Non-pigmented ciliary epithelial cell (primary cell): ENCODE measurements around the gene ANKRD26.

Experiments used
- DNase-seq: peaks from one replicate; pipeline ENCODE4 v3.0.0-alpha.2; 2010; ENCODE audit warnings: low read depth

Gene ANKRD26

DNA sequence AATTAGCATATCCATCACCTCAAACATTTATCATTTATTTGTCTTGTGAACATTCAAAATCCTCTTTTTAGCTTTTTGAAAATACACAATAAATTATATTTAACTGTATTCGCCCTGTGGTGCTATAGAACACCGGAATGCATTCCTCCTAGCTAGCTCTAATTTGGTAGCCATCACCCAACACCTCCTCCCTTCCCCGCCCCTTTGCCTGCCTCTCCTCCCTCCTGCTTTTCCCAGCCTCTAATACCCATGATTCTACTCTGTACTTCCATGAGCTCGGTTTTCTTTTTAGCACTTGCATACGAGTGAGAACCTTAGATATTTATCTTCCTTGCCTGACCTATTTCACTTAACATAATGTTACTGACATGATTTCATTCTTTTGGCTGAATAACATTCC lies 80.1 kb downstream of the ANKRD26 start:
- no peak for DNase-seq

DNA sequence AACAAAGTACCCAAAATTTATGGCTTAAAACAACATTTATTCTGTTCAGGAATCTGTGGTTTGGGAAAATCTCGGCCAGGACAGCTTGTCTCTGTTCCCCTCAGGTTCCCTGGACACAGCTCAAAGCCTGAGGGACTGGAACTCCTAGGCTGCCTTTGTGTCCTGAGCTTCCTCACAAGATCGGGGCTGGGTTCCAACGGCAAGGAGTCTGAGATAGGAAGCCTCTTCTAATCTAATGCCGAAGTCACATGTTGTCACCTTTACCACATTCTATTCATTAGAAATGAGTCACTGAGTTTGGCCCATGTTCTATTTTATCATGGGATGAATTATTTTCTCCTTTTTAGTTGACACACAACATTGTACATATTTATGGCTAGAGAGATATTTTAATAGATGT lies 80.5 kb downstream of the ANKRD26 start:
- DNase-seq, result no peak

DNA sequence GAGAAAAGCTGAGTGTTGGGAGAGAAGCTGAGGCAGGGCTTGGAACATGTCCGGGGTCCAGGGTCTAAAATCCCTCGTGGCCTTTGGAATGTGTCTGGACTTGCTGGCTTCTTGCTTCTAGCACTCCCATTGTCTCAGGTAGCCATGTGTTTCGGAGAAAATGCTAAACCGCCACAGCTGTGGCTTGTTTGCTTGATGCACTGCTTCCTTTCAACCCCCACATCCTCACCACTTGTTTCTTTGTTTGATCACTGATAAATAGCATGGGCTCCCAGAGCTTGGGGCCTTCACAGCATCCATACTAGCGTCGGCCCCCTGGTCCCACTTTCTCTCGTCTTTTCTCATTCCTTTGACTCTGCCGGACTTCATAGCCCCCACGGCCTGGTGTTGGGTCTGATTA lies 102.7 kb downstream of the ANKRD26 start:
- DNase-seq, result no peak

DNA sequence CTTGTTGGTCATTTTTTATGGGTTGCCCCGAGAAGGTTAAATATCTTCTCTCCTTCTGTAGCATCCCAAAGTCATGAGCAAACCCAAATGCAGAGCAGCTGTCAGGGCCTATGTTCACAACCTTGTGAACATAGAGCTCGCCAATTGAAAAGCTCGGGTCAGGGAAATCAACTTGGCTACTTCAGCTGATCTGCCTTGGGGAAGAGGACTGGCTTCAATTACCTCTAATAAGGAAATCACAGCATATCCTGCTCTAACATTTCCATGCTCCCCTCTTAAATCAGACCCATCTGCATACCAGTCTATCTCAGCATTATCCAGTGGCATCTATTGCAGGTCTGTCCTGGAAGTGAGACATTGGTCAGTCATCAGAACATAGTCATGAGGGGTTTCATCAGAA lies 105.6 kb downstream of the ANKRD26 start:
- no peak for DNase-seq

DNA sequence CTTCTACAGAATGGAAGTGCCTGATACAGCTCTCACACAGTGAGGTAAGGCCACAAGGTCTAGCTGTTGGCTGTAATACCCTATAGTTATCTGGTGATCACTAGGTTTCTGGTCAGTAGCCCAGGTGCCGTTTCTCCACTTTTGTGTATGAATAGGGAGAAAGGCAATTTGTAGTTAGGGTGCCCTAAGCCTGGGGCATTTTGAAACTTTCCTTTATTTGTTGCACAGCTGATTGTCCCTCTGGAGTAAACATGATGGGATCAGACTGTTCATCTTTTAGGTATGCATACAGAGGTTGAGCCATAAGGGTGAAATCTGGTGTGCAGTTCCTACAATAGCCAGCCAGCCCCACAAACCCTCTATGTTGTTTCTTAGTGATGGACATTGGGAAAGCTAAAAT lies 112.4 kb downstream of the ANKRD26 start:
- no peak for DNase-seq

DNA sequence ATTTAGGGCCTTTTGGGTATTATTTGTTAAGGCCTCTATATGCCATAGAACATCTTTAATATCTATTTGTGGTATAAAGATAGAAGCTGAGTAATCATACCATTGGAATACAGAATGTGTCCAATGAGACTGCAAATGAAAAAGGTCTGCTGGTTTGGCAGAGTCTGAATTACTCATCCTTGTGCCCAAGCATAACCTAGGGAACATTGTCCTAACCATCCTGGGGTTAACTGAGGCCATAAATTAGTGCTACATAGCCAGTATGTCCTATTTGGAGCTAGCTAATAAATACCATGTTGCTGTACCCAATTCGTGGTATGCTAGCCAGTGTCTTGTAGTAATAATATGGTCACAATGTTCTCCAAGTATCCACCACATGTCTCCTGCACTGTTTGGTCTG lies 117.1 kb downstream of the ANKRD26 start:
- no peak for DNase-seq

DNA sequence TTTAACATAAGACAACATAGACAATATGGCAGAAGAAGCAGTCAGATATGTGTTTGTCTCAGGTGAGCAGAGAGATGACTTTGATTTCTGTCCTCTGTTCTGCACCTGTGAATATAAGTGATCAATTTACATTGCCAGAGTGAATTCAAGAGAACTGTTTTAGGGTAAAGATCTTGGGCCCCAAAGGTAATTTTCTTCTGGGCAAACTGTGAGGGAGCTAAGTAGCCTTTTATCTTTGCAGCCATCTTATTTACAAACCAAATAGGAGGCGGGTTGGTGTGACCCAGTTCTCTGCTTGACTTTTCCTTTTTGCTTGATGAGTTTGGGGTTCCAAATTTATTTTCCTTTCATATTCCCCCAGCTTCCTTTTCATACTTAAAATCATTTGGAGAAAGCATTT lies 118.2 kb downstream of the ANKRD26 start:
- DNase-seq, result no peak

DNA sequence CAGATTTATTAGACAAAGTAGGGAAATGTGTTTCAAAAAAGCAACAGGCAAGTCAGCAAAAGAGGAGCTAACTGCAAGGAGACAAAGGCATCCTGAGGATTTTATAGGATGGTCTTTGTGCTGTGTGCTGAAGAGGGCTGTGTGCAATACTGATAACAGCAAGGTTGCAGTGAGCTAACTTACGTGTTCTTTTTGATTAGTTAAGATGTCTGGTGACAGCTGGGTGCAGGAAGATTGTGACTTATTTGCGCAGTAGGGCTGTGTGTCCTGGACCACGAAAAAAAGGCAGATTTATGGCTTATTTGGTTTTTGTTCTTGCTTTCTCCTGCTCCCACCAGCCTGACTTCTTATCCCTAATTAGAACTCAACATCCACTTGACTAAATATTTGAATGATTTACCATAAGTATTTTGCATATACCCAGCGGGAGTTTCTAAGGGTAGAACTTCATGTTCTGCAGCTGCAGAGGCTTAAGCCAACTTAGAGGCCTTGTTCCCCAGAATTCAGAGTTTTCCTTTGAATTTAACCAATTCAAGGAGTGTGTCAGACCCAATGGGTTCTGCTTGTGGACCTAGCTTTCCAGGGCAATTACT lies 119.0 kb downstream of the ANKRD26 start:
- no peak for DNase-seq

DNA sequence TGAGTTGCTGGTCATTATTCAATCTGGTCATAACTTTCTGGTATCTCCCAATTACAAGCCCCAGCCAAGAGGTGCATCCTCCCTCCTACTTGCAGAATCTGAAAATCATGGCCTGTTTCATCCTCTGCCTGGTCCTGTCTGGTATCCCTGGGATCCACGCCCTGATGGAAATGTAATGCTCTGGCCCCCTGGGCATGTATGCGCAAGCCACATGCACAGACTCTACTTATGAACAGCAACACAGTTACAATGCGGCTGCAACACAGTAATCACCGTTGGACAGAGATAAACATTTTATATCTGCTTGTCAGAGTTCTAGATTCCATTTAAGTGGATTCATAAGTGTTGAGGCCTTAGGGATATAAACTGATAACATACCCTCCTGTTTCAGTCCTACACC lies 121.8 kb downstream of the ANKRD26 start:
- DNase-seq, result no peak

DNA sequence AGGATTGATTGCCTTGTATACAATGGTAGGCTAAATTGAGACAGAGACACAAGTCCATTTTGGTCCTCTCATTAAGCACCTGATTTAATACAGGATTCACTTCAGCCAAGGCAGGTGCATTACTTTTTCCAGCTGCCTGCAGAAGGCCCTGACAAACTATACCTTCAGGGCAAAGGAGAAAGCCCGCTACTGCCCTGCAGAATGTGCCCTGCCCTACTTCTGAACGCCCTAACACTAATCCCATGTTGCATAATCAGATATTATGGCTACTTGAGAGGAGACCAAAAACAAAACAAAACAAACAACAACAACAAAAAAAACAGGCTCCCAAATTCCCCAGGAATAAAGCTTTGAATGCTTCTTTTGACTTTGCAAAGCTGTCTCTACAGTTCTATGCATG lies 122.7 kb downstream of the ANKRD26 start:
- DNase-seq, result no peak

DNA sequence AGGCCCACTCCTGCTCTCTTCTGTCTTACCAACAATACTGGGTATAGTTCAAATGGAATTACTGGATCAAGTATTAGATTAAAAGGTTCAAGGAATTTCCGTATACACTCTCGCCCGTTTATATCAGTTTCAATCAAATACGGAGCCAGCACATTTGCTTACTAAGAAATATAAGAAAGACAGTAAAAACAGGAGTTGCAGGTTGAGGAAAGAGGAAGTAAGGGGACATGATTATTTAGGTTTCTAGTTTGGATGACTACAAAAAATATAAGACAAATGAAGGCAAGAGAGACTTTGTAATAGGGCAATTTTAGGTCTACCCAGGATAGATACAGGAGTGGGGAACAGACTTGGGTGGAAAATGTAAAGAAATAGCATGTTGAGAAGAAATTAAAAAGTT lies 129.6 kb downstream of the ANKRD26 start:
- no peak for DNase-seq

DNA sequence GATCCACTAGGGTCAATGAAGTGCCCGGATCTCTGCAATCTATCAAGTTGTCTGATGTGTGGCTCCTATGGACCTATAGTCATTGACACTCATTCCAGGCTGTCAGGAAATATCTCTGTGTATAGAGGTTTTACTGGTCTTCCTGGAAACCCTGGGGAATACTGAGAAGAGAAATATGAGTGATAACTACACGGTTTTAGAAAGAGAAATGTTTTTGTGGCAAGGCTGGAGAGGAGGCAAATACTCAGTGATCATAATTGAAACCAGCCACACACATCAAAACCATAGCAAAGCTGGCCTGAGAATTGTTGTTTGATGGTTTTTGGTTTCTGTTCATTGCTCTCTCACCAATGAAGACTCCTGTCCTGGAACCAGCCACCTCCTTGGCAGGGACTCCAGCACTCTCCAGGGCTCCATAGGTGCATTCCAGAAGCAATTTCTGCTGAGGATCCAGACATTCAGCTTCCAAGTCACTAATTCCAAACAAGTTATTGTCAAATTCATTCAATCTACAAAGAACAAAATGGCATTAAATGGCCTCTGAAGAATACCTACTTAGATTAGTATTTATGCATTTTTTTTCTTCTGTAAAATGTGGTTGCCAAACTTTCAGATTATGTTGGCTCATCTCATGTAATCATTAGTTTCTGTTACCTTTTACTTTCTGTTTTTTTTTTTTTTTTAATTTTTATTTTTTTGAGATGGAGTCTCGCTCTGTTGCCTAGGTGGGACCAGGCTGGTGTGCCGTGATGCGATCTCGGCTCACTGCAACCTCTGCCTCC lies 131.0 kb downstream of the ANKRD26 start:
- DNase-seq, result no peak

DNA sequence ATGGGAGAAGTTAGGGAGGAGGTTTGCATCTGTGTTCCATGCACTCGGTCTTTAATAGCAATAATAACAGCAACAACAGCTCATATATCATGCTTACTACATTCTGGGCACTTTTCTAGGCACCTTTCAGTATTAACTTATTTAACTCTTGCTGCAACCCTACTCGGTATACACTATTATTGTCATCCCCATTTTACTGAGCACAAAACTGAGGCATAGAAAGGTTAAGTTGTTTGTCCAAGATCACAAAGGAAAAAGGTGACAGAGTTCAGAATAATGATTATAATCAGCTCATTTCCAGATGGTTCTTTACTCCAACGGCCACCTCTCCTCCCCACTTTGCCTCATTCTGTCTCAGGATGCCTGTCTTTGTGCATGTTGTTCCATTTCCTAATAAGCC lies 137.5 kb downstream of the ANKRD26 start:
- no peak for DNase-seq

DNA sequence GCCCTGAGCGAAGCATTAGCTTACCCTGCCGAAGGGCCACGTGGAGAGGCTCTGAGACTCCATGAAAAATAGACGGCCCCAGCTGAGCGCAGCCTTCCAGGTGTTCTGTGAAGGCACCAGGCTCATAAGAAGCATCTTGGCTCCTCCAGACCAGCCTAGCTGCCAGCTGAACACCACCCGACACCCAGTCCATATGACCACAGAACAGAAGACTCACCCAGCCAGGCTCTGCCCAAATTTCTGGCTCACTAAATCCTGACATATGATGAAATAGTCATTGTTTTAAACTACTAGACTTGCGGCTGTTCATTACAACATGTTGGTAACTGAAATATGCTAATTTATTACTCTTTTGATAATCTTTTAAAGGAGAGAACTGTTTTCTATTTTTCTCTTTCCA lies 140.0 kb downstream of the ANKRD26 start:
- no peak for DNase-seq

DNA sequence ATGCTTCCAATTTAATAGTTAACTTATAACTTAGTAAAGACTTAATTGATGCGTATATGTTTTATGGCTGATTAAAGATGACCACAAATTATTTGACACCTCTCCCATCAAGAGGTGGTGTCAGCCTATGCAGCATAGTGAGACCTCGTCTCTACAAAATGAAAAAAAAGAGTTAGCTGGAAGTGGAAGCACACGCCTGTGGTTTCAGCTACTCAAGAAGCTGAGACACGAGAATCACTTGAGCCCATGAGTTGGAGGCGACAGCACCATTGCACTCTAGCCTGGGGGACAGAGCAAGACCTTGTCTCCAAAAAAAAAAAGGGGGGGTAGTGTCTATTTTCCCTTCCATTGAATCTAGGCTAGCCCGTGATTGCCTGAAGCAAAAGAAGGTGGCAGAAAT lies 140.5 kb downstream of the ANKRD26 start:
- DNase-seq, result no peak
